Suprapubic skin (tissue), 3 donors: ENCODE data around the gene CYP2A6.
"Not testable (repeated sequence)": the region's sequence is repeated elsewhere in the genome, so short reads cannot be mapped to it uniquely, and the experiment has no call there.

Experiments used
- CTCF ChIP-seq, 2 donors: fragments of 200-600 bp in 1 of 2; fragments of 450-650 bp in 1 of 2; sonication (generic) in 1 of 2; IDR thresholded peaks; one replicate each; pipeline ENCODE4 v1.5.1; 2016 to 2019; ENCODE audit warnings: antibody characterized with exemption in 2 of 2, mild to moderate bottlenecking in 1 of 2, moderate library complexity in 1 of 2
- POLR2A ChIP-seq, 2 donors: fragments of 450-650 bp; IDR thresholded peaks; one replicate each; pipeline ENCODE4 v1.6.1; 2017; ENCODE audit warnings: antibody characterized with exemption in 2 of 2, mild to moderate bottlenecking in 2 of 2, moderate library complexity in 2 of 2

- TF ChIP-seq CTCF, POLR2A (IDR thresholded peaks at IDR 0.05): not testable (repeated sequence)
Measured at GRCh38 chr19:40873873-40874272, 23.6 kb upstream of the CYP2A6 start.
